SU-DHL-6 (cell line): ENCODE results near the gene TCP11.

ENCODE experiments used
- CTCF ChIP-seq: fragments of 200-600 bp; sonication (generic); IDR thresholded peaks from one replicate; pipeline ENCODE4 v1.5.1; 2017; ENCODE audit warnings: antibody characterized with exemption, mild to moderate bottlenecking, low read length, moderate library complexity; ENCODE audit not compliant: insufficient read depth, poor library complexity, severe bottlenecking
- EZH2phosphoT487 ChIP-seq: fragments of 200-600 bp; sonication (generic), shearing (Covaris generic); conservative IDR thresholded peaks from 2 replicates; pipeline ENCODE4 v1.6.1; 2018; ENCODE audit warnings: mild to moderate bottlenecking, antibody characterized with exemption, low read length, moderate library complexity, mixed read lengths

GRCh38 chr6:35185302-35185681 lies 44.2 kb upstream of the TCP11 start:
- TF ChIP-seq CTCF (no peak), EZH2phosphoT487 (no peak)
